HG02588 (cell line): ENCODE results near the gene FGF4.

Source experiments
- ATAC-seq: cut with Tn5 transposase; IDR thresholded peaks from one replicate; pipeline ENCODE4 v1.9.1; 2021; ENCODE audit warnings: mild to moderate bottlenecking, moderate library complexity; ENCODE audit not compliant: unreplicated experiment

The FGF4 gene

DNA sequence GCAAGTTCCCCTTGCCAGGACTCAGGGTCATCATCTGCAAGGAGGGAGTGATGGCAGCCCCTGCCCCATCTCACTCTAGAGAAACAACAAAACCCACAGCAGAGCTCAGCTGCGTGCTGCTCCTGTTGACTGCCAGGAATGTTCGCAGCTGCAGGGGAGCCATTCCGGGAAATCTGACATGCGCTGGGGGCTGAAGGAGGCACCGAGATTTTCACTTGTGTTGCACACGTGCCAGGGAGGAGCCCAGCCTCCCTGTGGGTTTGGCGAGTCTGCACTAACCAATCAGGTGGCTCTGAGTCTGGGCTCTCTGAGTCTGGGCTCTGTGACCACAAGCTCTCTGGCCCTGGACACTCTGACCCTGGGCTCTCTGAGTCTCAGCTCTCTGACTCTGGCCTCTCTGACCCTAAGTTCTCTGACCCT lies 33.5 kb upstream of the FGF4 start:
- ATAC-seq = no peak

GRCh38 chr11:69807106-69807815 lies 32.1 kb upstream of the FGF4 start:
- no peak for ATAC-seq

DNA sequence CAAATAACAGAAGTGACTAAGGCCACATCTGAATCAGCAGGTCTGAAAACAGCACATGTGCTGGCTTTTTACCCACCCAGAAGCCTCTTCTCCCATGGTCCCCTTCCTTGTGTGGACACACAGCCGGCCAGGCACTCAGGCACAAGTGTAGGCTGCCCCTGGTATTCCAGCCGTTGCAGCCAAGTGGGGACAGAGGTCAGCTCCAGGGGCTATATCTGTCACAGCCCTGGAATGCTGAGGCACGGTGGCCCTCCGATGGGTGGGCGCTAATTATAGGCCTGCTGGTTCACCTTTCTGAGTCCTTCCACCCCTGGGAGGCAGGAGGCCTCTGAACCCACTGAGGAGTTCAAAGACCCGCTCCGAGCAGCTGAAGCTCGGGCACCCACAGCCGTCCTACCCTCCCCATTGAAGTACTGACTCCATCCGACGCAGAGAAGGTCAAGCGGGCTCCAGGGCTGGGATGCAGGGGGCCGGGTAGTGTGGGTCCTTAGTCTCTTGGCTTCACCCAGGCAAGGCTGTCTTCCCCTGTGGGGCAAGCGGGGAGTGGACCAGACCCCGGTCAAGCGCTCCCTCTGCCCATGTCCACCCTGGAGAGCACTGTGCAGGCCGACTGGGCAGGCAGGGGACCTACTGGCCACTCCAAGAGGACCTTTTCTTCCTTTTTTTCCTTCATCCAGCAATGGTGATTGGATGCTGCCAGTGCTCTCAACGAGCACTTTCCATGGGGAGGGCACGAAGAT lies 29.8 kb upstream of the FGF4 start:
- no peak for ATAC-seq

- no peak for ATAC-seq
These were observed 28.6 kb upstream of the FGF4 start for GRCh38 chr11:69803604-69804218.

DNA sequence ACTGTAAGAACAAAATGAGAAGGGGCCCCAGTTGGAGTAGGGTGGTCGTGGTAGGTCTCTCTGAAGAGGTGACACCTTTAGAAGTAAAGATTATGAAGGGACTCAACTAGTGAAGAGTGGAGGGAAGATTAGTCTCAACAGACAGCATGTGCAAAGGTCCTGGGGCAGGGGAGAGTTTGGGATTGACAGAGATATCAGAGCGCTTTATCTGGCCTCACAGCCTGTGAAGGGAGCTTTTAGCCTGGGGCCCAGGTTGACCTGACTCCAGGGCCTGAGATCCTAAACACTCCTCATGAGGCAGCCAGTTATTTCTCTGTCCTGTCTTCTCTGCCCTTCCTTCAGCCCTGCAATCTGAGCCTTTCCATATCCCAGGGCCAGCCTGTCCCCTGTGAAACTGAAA lies 27.9 kb upstream of the FGF4 start:
- ATAC-seq = no peak

- no peak for ATAC-seq
These were observed 27.4 kb upstream of the FGF4 start for GRCh38 chr11:69802590-69802989.

GRCh38 chr11:69801513-69802335 lies 26.6 kb upstream of the FGF4 start:
- ATAC-seq = no peak

- ATAC-seq = no peak
These were observed 25.1 kb upstream of the FGF4 start for GRCh38 chr11:69800278-69800677.

DNA sequence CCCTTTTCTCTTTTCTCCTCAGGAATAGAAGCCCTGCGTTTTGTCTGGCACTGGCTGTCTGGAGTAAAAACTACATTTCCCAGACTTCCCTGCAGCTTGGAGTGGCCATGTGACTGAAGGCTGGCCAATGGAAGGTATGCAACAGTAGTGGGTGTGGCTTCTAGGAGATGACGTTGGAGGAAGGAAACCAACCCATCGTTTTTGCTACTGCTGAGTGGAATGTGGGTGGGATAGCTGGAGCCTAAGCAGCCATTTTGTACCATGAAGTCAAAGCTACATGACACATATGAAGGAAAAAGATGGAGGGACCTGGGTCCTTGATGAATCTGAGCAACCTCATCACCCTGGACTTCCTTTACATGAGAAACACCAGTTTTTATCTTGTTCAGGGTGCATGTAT lies 24.4 kb upstream of the FGF4 start:
- ATAC-seq = no peak

DNA sequence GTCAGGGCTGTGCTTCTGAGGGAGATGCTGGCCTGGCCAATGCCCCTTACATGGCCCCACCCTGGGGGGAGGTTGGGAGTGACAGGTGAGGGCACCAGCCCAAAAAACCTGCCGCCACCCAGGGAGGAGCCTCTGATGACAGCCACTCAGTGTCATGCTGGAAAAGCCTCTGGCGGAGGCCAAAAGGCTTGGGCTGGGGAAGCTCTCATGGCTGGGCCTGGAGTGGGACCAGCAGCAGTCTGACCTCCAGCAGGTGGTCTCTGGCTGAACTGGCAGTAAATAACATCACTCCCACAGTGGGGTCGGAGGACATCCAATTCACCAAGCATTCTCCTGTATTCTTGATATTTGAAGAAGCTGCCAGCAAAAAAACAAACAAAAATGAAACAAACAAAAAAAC lies 24.0 kb upstream of the FGF4 start:
- no peak for ATAC-seq

DNA sequence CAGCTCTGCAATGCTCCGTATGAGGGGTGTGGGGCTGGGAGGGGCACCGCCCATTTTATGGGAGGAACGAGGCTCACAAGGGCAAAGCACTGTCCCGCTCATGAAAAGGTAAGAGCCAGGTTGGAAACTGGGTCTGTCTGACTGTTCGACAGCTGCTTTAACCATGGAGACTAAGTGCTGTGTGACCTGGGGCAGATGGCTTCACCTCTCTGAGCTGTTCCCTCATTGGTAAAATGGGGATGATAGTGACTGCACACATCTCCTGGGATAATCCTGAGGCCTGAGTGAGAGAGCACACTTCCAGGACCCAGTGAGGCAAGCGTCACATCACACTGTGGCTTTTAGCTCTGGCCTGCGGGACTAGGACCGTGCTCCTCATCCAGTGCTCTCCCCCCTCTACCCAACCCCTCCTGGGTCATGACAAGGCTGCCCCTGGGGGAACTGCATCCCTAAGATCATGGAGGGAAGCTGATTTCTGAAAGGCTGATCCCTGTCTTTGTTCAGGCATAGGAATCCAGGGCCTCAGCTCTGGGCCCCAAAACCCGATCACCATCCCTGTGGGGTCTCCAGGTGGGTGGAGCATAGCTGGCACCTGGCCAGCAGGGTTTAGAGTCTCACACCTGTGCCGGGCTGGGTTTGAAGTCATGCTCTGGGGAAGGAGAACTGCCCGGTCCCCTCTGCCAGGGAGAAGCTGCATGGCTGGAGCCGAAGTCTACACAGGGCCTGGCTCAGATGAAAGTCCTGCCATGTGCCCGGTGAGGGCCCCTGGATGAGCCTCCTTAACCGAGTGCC lies 22.8 kb upstream of the FGF4 start:
- no peak for ATAC-seq

- no peak for ATAC-seq
These were observed 22.0 kb upstream of the FGF4 start for GRCh38 chr11:69797156-69797555.

DNA sequence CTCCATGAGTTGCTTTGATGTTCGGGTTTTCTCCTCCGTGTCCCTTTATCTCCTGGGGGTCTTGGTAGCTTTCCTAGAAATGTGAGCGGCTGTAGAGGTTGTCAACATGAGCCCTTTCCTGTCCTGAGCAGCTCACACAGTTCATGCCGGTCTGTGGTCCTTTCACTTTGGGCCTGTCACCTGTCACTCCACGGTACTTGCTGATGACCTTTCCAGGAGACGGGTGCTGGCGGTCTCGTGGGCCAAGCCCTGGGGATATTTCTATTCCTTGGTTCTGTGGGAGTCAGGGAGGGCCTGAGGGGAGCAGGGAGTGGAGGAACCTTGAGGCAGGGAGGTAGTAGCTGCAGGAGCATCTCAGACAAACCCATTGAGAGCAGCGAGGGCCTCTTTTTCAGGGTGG lies 20.9 kb upstream of the FGF4 start:
- no peak for ATAC-seq

DNA sequence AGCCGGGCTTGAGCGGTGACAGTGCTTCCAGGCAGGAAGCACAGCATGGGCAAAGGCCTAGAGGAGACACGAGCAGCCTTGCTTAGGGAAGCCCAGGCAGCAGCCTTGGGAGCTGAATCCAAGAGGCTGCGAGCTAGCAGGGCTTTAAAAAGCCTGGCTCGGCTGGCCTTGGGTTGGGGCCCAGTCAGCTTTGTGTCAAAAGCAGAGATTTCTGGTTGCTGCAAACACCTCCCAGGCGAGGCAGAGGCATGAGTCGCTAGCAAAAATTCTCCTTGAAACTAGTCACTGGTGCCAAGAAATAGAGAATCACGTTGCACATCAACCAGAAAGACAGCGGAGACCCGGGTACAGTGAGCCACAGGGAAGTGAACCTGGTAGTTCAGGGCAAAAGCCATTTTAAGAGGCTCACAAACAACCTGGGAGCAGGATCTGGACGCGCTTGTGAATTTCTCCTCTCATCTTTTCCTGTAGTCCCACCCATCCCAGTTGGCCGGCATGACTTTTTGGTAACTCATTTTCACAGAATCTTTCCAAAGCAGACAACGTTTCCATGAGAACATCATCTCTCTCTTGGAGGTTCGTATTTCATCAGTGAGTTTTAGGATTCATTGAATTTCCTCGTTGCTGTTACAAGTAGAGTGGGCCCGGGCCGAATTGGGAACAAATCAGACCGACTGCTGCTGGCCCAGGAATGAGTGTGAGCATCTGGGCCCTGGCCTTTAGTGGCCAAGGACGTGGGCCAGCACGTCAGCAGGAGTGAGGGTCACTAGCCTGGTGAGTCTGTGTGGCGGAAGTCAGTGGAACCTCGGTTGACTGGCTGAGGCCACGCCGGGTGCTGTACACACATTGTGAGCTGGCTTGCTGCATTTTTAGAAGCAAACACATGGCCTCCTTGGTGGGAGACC lies 16.4 kb upstream of the FGF4 start:
- ATAC-seq = no peak

GRCh38 chr11:69788956-69789355 lies 13.8 kb upstream of the FGF4 start:
- no peak for ATAC-seq

GRCh38 chr11:69787906-69788305 lies 12.8 kb upstream of the FGF4 start:
- no peak for ATAC-seq

DNA sequence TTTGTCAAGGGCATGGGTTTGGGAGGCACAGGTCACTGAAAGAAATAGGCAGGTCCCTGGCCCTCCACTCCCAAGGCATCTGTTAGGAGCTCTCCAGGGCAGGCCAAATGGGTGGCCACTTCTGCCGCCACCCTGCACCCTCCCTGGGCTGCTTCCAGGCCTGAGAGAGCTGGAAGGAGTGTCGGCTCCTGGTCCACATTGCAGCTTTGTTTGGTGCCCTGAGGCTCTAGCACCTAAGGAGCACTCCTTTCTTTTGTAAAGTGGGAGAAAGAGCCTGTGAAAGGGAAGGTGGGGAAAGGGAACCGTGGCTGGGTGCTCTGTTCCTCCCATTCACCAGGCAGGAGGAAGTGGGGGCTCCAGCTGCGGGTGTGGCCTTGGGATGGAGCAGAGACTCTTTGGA lies 12.3 kb upstream of the FGF4 start:
- no peak for ATAC-seq

DNA sequence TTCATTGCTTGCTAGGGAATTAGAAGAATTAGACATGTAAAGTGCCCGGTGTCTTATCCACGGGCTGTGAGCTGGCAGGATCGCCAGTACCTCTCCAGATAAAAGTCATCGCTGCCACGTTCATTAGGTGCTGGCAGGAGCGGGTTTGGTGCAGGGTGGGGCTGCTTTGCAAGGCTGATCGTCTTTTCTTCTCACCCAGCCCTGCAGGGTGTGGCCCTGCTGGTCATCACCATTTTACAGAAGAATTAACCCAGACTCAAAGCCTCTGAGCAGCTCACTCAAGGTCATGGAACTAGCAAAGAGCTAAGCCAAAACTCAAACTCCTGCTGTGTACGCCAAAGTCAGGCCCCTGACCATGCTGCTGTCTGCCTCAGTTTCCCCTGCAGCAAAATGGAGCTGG lies 6.1 kb upstream of the FGF4 start:
- ATAC-seq = no peak

DNA sequence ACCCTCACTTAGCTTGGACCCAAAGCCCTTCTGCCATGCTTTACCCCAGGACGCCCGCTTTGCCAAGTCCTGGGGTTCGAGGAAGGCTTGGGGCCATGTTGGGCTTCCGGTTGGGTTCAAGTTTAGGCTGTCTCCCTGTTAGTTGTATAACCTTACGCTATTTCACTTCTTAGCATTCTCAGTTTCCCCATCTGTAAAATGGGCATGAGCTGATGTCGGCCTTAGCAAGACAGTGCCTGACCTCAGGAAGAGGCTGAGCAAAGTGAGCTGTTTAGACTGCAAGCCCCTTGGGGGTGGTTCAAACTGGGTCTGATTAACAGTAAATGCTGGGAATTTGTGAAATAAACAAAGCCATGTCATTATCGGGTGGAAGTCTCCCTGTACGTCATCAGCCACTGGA lies 3.2 kb upstream of the FGF4 start:
- ATAC-seq = no peak
